Right kidney (tissue), 1 donor: Measurements from ENCODE around the gene KRT14.
"Not testable (repeated sequence)": the region's sequence is repeated elsewhere in the genome, so short reads cannot be mapped to it uniquely, and the experiment has no call there.

Experiments
- DNase-seq: peaks from one replicate; pipeline ENCODE4 v3.0.0-alpha.2; 2016

Gene KRT14

DNA sequence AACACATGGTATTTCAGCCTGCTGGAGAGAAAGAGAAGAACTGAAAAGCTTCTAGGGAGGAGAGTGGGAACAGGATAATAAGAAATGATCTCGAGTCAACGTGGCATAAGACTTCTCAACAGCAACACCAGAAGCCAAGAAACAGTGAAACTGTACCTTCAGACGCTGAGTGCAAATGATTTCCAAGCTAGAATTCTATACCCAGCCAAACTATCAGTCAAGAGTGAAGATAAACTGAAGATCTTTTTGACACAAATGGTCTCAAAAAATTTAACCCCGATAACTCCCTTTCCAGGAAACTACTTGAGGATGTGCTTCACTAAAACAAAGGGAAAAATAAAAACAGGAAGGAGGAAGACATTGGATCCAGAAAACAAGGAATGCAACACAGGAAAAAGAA, 20.2 kb upstream of the KRT14 start:
- not testable (repeated sequence) for DNase-seq

DNA sequence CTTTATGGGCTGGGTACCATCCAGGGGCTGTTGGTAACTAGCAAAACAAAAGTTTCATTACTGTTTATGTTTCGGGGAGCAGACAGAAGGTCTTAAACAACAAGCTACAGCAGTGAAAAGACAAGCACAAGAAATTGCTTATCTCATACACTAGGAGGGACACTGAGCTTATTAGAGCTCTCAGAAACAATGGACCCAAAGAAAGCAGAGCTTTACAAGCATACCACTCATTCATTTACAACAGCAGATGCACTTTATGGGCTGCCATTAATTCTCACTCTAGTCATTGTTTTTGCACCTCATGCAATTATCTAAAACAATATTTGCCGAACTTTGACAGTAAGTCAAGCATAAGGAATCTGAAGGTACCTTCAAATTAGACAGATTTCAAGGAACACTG, 15.8 kb upstream of the KRT14 start:
- DNase-seq, result no peak

DNA sequence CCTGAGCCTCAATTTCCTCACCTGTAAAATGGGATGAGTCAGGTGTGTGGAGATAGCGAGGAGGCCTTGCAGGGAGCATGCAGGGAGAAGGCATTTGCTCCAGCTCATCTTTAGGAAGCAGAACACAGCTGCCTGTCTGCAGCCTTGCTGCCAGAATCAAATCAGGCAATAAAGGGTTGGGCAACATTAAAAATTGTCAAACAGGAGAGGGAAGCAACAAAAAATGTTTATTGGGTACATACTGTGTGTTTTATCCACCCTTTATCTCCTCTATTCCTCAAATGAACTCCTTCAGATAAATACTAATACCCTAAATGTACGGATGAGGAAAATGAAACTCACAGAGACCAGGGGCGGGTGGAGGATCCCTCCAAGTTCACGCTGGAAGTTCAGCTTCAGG, 13.6 kb upstream of the KRT14 start:
- no peak for DNase-seq

DNA sequence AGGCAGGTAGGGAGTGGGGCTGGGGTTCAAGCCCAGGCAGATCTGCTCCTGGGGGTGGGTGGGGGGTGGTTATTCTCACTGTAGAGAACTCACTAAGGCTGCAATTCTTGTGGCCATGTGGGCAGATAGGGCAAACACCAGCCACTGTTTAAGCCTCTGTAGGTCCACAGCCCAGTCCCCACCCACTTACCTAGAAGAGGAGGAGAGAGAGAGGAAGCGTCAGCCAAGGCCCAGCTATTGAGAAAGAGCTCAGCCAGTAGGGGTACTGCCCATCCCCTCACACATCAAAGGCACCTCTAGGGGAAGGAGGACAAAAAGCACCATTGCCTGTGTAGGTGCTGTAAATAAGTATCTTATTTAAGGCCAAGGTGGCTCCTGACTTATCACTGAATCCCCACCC, 13.0 kb upstream of the KRT14 start:
- no peak for DNase-seq

DNA sequence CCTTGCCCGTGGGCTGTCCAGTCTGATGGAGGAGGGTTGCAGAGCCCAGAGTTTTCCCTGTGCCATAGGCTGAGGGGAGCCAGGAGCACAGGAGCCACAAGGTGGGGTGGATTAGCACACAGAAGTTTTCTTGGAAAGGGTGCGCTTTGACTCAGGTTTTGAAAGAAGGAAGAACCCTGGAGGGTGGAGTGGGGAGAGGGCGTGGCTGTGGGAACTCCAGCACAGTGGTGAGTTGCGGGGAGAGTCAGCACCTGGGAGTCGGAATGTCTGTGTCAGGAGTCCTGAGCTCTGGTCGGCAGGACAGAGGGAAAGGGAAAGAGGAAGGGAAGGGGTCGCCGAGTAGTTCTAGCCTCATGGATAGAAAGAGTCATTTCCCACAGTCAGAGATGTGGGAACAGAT, 8.9 kb upstream of the KRT14 start:
- DNase-seq, result no peak

DNA sequence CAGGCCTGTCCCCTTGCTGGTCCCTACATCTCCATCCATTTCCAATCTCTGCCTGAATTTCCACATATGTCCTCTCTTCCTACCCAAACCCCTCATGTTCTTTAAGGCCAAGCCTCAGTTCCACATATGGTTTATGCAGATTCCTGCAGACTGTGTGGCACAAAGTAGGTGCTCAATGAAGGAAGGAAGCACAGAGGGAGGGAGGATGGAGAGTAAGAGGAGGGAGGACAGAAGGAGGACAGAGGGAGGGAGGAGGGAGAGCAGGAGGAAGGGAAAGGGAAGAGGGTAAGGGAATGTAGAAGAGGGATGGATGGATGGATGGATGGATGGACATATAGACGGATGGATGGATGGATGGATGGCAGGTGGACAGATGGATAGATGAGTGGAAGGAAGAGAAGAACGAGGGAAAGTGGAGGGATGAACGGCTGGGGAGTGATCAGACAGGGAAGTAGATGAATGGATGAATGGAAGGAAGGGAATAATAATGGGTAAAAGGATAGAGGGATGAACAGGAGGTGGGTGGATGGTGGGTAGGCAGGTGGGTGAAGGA, 7.7 kb upstream of the KRT14 start:
- DNase-seq, result no peak

DNA sequence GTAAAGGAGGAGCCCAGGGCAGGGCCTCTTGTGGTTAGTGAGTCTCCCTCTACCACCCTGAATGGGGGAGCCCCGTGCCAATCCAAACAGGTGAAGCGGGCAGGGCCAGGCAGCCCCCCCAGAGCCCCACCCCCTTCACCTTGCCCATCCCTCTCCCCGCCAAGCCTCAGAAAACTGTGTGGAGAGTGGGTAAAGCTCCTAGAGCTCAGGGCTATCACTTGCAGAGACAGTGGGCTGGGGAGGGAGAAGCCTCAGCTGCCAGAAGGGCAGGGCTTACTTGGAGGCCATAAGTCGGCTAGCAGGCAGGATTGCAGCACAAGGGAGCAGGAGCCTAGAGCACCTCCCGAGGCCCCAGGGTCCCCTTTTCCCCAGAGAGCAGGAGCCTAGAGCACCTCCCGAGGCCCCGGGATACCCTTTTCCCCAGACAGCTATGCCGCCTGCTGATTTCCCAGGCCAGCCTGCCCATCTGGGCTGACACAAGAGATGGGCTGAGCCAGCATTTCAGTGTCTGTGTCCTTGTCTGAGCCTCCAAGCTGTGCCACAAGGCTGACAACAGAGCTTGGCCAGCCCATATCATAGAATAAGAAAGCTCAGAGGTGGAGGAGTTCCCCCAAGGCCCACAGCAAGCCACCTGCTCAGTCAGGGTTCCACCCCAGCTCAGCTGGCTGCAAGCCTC, 6.7 kb upstream of the KRT14 start:
- DNase-seq, result no peak

DNA sequence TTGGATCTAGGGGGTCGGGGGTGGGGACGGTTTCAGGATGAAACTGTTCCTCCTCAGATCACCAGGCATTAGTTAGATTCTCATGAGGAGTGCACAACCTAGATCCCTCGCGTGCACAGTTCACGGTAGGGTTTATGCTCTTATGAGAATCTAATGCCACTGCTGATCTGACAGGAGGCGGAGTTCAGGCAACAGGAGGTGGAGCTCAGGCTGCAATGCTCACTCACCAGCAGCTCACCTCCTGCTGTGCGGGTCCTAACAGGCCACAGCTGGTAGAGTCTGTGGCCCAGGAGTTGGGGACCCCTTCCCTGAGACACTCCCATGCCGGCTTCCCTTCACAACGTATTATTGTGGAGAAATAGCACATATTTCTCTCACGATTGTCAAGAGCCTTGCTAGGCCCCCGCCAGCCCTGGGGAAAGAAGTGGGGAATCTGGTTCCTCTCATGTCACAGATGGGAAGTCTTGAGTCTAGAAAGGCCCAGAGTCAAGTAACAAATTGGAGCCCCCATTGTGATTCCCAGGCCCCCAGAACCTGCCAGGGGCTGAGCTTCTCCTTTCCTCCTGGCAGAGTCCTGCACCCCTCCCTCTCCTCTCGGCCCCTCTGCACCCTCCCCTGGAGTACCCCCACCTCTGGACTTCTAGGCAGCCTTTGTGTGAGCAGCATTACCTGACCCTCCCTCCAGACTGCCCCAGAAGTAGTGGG, 6.1 kb upstream of the KRT14 start:
- DNase-seq, result no peak

DNA sequence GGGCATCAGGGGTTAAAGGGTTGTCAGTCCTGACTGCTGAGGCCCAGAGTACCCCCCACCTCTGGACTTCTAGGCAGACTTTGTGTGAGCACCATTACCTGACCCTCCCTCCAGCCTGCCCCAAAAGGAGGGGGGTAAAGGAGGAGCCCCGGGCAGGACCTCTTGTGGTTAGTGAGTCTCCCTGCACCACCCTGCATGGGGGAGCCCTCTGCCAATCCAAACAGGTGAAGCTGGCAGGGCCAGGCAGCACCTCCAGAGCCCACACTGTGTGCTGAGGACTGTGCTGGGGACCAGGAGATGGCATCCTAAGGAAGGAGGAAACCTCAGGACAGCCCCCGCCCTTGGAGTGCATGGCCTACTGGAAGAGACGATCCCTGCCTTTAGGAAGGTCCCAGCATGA, 2.6 kb upstream of the KRT14 start:
- DNase-seq, result no peak

DNA sequence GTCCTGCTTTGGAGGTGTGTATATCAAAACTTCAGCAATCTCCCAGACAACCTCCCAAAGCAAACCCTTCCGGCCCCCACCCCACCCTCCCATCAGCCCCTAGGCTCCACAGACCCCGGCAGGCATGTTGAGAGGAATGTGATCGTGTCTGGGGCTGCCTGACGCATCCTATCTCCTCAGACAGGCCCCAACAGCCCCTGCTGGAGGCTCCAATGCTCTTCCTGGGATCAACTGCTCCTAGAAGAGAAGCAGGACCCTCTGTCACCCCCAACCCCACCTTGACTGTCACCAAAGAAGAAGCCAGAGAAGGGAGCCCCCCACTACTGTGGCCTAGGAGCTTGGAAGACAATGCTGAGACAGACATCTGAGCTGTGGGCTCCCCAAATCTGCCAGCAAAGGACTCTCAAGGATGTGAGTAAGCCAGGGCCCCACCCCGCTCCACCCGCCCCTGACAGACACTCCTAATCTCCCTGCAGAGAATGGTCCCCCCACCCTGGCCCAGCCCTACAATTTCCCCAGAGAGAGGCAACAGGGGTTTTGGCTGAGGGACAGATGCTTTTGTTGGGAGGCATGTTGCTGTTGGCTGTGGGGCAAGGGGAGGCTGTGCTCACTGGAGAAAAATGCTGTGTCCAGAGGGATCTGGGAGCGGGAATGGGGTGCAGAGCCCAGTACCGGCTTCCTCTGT, 1.6 kb upstream of the KRT14 start:
- no peak for DNase-seq

DNA sequence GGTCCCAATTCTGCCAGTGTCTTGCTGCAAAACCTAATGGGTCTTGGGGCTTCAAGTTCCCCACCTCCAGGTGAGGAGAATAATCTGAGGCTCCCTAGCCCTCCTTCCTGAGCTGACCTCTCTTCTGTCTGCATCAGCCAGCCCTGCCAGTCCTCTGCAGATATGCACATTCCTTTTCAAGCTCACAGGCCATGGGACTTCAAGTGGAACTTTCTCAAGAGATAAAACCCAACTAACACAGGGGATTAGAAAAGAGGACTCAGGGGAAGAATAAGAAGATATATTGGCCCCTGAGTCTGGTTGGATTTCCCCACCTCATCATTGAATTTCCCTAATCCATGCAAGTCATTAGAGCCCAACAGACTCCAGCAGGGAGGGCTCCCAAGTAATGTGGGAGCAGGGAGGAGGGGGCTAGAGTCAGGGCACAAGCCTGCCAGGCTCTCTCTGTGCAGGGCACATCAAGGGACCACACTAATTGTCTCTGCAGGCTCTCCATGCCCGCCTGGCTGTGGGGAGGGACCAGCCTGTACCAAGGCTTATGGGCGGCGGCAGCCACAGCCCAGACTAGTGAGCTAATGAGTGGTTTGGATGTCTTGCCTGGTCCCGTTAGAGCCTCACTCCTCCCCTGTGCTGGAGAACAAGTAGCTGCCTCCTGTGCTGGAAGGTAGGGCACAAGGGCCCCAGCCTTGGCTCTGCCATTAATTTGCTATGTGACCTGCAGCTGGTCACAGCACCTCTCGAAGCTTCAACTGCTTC, 1.2 kb downstream of the KRT14 start:
- no peak for DNase-seq

DNA sequence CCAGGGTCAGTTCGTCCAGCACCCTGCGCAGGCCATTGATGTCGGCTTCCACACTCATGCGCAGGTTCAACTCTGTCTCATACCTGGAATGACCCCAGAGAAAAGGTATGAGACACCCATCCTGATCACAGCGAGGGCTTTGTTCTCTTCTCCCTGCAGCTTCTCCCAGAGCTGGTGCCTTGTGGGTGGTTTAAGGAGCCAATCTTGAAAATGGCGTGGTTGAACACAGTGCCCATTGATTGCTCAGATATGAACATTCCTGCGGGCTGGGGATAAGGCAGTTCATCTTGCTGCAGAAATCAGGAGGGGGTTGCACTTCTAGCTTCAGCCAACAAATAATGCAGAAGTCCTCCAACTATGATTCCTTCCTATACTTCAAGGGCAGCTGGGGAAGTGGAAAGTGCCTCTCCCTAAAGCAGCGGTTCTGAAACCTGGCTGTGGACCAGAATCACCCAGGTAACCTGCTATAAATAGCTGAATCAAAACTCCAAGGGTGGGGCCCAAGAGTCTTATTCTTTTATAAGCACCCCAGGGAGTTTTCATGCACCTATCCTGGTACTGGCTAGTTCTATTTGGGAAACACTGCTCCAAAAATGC, 2.3 kb downstream of the KRT14 start:
- DNase-seq, result not testable (repeated sequence)

DNA sequence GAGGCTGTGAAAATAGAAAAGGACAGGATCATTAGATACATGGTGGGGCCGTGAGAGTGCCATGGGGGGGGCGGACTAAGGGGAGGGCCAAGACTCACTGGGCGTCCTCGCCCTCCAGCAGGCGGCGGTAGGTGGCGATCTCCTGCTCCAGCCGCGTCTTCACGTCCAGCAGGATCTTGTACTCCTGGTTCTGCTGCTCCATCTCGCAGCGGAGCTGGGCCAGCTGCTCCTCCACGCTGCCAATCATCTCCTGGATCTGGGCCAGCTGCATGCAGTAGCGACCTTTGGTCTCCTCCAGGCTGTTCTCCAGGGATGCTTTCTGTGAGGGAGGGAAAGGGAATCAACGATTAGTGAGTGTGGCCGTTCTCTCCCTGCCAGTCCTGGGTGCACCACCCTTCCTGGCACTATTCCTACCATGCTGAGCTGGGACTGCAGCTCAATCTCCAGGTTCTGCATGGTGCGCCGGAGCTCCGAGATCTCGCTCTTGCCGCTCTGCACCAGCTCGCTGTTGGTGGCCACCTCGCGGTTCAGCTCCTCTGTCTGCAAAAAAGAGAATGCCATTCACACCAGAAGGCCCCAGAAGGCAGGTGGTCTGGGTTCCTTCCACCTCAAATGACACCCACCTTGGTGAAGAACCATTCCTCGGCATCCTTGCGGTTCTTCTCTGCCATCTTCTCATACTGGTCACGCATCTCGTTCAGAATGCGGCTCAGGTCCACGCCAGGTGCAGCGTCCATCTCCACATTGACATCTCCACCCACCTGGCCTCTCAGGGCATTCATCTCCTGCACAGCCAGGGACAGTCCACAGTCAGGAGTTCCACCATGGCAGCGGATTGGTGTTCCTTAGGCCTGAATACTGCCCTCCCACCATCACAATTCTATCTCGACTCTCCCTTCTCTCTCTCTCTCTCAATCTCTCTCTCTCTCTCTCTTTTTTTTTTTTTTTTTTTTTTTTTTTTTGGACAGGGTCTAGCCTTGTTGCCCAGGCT, 3.3 kb downstream of the KRT14 start:
- no peak for DNase-seq

DNA sequence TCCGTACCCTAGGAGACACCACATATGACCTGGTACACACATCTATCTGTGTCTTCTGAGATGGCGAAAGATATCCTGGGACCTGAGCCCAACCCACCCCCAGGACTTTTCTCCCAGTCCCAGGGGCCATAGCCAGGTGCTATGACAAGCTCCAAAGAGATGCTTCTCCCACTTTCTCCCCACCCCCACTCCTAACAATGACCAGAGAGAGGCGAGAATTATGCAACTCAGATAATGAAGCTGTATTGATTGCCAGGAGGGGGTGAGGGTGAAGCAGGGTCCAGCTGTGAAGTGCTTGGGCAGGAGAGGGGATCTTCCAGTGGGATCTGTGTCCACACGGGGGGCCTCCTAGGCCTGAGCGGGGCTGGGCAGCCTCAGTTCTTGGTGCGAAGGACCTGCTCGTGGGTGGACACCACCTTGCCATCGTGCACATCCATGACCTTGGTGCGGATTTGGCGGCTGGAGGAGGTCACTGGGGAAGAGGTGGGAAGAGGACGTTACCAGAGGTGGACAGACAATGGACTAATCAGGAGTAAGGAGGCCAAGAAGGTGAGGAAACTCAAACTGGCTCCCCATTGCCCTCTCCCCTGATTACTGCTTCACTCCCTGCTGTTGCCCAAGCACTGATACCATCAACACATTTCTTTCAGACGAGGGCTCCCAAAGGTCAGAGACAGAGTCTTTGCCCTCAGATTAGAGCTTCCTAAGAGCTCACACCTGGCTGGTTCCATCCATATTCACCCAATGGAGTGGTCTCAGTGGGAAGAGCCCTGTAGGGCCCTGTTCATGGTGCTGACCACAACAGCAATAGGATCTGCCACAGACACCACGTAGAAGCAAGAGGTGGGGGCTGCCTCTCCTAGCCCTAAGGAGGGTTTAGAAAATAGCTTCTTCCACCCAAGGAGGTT, 4.4 kb downstream of the KRT14 start:
- not testable (repeated sequence) for DNase-seq

DNA sequence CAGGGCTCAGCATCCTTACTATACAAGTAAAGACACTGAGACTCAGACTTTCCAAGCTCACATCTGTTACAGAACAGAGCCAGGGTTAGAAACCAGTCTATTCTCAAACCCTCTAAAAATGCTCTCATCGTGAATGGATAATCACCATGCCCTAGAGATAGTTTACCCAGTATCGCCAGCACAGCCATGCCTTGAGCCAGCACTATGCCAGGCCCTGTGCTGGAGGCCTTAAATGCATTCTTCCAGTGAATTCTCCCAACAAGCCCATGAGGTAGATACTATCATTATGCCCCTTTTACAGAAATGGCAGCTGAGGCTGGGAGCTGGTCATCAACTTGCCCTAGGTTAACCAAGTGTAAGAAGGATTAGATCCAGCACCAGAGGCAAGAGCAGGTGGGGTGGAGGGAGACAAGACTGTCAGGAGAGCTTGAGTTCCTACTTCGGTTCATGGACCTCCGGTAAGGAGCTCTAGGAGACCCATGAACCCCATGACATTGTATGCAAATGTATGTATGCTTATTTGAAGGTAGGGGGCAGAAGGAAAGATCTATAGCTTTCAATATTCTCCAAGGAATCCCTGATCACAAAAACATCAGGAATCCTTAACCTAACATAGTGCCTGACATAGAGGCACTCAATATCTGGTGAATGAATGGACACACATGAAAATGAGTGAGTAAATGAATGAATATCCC, 5.2 kb downstream of the KRT14 start:
- DNase-seq, result no peak

DNA sequence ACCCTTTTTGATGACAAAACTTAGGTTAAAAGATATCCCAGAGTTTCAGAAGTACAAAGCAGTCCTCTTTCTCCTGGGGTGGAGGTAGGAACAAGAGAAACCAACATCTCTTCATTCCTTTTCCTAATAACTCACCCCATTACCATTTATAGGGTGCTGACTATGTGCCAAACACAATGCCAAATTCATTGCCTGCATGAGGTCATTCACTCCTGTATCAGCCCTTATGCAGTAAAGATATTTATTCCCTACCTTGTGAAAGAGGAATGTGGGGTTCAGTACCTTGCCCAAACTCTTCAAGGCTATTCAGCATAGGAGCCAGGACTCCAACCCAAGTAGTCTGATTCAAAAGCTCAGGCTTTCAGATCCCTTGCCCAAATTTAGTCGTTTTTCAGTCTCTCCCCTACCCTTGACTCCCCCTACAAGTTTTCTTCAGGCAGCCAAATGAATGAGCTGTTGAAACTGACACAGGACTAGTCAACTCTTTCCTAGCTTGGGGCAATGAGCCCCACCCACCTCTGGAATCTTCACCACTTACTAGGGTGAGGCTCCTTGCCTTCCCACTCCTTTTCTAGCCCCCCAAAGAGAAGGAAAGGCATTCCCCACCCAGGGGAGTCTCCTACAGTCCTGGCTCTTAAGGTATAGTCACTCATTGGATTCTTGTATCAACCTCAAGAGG, 5.9 kb downstream of the KRT14 start:
- DNase-seq, result no peak

DNA sequence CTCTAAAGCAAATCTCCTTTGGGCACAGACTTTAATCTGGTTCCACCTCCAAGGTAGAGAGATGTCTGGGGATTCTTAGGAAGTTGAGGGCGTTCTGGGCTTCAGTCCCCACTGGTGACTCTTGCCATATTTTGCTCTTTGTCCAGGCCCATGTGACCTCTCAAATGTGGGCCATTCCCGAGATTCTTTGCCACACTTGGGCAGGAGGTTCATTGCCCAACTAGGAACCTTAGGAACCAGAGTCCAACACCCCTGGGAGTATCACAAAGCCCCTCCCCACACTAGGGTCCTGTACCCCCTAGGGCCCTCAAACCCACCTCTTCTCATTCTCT, 6.5 kb downstream of the KRT14 start:
- no peak for DNase-seq

DNA sequence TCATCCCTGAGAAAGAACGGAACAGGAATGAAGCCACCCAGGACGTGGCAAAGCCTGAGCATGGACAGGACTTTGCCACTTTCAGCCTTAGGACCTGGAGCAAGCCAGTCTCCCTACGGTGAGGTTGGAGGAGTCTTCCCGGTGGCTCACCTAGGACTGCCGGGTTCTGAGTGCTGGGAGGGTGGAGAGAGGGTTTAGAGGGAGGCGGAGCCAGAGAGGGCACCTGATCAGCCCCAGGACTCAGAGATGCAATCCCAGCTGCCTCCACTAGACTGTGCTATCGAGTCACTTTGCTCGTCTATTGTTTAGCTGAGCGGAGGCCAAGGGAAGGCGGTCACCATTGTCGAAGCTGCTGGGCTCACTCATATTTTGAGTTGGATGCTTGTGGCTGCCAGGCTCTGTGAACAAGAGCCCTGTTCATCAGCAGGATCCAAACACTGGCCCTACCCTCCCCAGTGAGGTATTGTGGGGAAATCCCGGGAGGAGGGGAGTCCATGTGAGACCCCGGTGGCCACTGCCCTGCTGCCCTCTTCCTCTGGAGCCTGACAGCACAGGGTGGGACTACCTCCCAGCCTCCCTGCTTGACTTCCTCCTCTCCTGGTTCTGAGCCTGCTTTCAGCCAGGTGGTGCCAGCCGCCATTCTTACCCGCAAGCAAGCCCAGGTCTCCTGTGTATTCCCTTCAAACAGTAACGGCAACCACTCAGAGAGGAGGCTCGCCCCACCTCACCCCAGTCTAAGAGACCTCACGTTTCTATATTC, 7.0 kb downstream of the KRT14 start:
- peak; percentile 72 for DNase-seq
